Measurements from ENCODE around the gene ASCC2. TPM values are rescaled to one million over a fixed set of nuclear protein-coding genes. Genes with fewer than 3 reads are reported as not detected.
A peak's percentile ranks its signal among the peaks of the same experiment; 100 is the strongest.
"Not testable (repeated sequence)": the region's sequence is repeated elsewhere in the genome, so short reads cannot be mapped to it uniquely, and the experiment has no call there.

Gene ASCC2
- polyA plus RNA-seq, 2 donors = 61.3 to 142 TPM

DNA sequence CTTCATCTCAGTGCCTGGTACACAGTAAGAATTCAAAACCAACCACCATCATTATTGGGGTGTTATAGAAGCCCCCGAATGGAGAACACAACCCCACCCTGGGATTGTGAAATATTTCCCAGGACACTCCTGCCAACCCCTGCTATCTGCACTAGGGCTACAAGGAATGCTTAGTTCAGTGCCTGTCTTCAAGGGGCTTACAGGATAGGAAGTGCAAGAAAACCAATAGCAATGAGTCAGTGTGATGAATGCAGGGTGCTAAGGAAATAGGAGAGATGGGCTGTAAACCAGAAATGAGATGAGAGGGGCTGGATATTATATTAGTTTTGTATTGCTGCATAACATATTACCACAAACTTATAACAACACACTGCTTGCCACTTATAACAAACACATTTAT, 965 bp upstream of the ASCC2 start:
- H3K9me3 ChIP-seq (ENCODE audit: control insufficient read depth in 2 of 2, insufficient read depth in 1 of 2, low read depth in 1 of 2, low read length in 1 of 2) = no peaks in the 10 kb centered on the region
- H3K4me3 ChIP-seq (ENCODE audit: low read depth in 1 of 2, low read length in 2 of 2) = peak overlapping the region in 1 of 2 donors; percentile 89
- H3K36me3 ChIP-seq (ENCODE audit: control insufficient read depth in 2 of 2, insufficient read depth in 2 of 2, low read length in 1 of 2) = no peaks in the 10 kb centered on the region
- H3K27me3 ChIP-seq (ENCODE audit: control insufficient read depth in 1 of 2, insufficient read depth in 2 of 2, low read length in 2 of 2) = no peaks in the 10 kb centered on the region
- peak overlapping the region in 1 of 2 donors; percentile 29 for H3K27ac ChIP-seq (ENCODE audit: low read depth in 2 of 2, low read length in 1 of 2)
- WGBS, 2 donors = 67 to 75% methylated on average over 1 of the region's 1 CpG
- H3K4me1 ChIP-seq (ENCODE audit: control insufficient read depth in 2 of 2, insufficient read depth in 2 of 2, low read length in 1 of 2) = no peaks in the 10 kb centered on the region

DNA sequence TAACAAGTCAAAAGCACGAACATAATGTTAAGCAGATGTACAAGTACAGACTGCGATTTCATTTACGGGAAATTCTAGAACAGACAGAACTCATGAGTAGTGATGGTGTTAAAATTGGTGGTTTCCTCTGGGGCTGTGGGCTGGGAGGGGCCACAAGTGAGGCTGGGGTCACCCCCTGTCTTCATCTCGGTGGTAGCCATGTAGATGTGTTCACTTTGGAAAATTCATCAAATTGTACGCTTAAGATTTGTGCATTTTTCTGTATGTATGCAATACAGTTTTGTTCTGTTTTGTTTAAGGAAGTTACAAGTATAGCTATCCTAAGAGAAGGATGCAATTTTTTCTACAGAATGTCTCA, 504 bp upstream of the ASCC2 start:
- WGBS, 2 donors = 27 to 29% methylated on average over 5 of the region's 5 CpGs

DNA sequence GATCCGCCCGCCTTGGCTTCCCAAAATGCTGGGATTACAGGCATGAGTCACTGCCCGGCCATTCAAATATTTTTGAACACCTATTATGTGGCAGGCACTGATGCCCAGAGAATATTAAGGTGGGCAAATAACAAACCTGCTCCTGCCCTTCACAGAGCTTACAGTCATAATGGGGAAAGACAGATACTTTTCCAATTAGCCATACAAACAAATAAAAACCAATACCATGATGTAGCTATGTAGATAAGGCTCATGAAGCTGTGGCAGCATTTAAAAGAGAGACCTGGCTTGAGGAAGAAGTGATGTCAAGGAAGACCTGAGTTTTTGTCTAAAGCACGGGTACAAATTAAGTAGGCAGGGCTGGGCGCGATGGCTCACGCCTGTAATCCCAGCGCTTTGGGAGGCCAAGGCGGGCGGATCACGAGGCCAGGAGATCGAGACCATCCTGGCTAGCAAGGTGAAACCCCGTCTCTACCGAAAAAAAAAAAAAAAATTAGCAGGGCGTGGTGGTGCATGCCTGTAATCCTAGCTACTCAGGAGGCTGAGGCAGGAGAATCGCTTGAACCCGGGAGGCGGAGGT, 1.2 kb downstream of the ASCC2 start:
- H3K36me3 ChIP-seq (ENCODE audit: control insufficient read depth in 2 of 2, insufficient read depth in 2 of 2, low read length in 1 of 2); H3K9me3 ChIP-seq (ENCODE audit: control insufficient read depth in 2 of 2, insufficient read depth in 1 of 2, low read depth in 1 of 2, low read length in 1 of 2); H3K27ac ChIP-seq (ENCODE audit: low read depth in 2 of 2, low read length in 1 of 2); H3K4me1 ChIP-seq (ENCODE audit: control insufficient read depth in 2 of 2, insufficient read depth in 2 of 2, low read length in 1 of 2); H3K27me3 ChIP-seq (ENCODE audit: control insufficient read depth in 1 of 2, insufficient read depth in 2 of 2, low read length in 2 of 2): not testable (repeated sequence)
- WGBS, 2 donors = 84 to 90% methylated on average over 18 of the region's 18 CpGs
- H3K4me3 ChIP-seq (ENCODE audit: low read depth in 1 of 2, low read length in 2 of 2) = peak overlapping the region in 1 of 2 donors; percentile 89

More for the DNA sequence above, 504 bp upstream of the ASCC2 start:
- H3K36me3 ChIP-seq (ENCODE audit: control insufficient read depth in 2 of 2, insufficient read depth in 2 of 2, low read length in 1 of 2) = no peaks in the 10 kb centered on the region
- no peaks in the 10 kb centered on the region for H3K4me1 ChIP-seq (ENCODE audit: control insufficient read depth in 2 of 2, insufficient read depth in 2 of 2, low read length in 1 of 2)
- H3K27ac ChIP-seq (ENCODE audit: low read depth in 2 of 2, low read length in 1 of 2) = peak overlapping the region; percentile 75 to 81
- H3K9me3 ChIP-seq (ENCODE audit: control insufficient read depth in 2 of 2, insufficient read depth in 1 of 2, low read depth in 1 of 2, low read length in 1 of 2) = no peaks in the 10 kb centered on the region
- no peaks in the 10 kb centered on the region for H3K27me3 ChIP-seq (ENCODE audit: control insufficient read depth in 1 of 2, insufficient read depth in 2 of 2, low read length in 2 of 2)
- H3K4me3 ChIP-seq (ENCODE audit: low read depth in 1 of 2, low read length in 2 of 2) = peak overlapping the region; percentile 31 to 89

DNA sequence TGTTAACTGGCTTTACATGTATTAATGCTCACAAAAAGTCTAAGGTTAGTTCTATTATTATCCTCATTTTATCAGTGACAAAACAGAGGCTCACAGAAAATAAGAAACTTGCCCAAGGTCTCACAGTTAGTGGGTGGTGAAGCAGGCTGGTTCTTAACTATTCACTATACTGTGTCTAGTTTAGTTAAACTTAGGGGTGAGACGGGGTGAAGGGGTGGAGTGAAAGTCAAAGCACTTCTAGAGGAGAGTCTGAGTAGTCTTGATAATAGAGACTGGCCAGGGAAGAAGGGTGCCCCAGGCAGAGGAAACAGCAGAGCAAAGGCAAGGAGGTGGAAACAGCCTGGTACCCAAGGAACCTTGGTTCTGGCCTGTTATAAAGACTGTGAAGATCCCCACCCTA, 4.0 kb downstream of the ASCC2 start:
- 78 to 81% methylated on average over 1 of the region's 1 CpG for WGBS, 2 donors
- H3K9me3 ChIP-seq (ENCODE audit: control insufficient read depth in 2 of 2, insufficient read depth in 1 of 2, low read depth in 1 of 2, low read length in 1 of 2) = no peaks in the 10 kb centered on the region
- H3K36me3 ChIP-seq (ENCODE audit: control insufficient read depth in 2 of 2, insufficient read depth in 2 of 2, low read length in 1 of 2) = peaks cover 0 to 8% of the 10 kb centered on the region in 2 donors
- no peaks in the 10 kb centered on the region for H3K4me1 ChIP-seq (ENCODE audit: control insufficient read depth in 2 of 2, insufficient read depth in 2 of 2, low read length in 1 of 2)
- H3K27ac ChIP-seq (ENCODE audit: low read depth in 2 of 2, low read length in 1 of 2) = no peak overlapping the region
- no peak overlapping the region for H3K4me3 ChIP-seq (ENCODE audit: low read depth in 1 of 2, low read length in 2 of 2)
- H3K27me3 ChIP-seq (ENCODE audit: control insufficient read depth in 1 of 2, insufficient read depth in 2 of 2, low read length in 2 of 2) = no peaks in the 10 kb centered on the region

DNA sequence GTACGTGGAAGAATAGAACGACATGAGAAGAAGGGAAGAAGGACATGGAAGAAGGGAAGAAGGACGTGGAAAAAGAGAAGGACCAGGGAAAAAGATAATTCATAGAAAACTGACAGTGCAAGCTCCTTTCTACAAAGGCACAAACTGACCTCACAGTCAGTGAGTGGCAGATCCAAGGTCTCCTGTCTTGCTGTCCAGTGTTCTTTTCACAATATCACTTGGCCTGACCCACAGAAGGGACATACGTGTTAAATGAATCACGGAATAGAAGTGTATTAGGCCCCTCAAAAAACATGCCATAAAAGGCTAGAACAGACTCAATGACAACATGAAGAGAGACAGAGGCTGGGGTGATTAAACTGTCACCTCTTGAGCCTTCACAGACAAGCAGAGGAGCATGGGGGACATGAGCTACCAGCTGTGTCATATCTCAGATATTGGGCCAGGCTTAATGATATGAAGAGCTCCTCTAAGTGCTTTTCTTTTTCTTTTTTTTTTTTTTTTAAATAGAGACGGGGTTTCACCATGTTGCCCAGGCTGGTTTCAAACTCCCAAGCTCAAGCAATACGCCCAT, 4.6 kb downstream of the ASCC2 start:
- no peaks in the 10 kb centered on the region for H3K9me3 ChIP-seq (ENCODE audit: control insufficient read depth in 2 of 2, insufficient read depth in 1 of 2, low read depth in 1 of 2, low read length in 1 of 2)
- no peaks in the 10 kb centered on the region for H3K4me1 ChIP-seq (ENCODE audit: control insufficient read depth in 2 of 2, insufficient read depth in 2 of 2, low read length in 1 of 2)
- H3K36me3 ChIP-seq (ENCODE audit: control insufficient read depth in 2 of 2, insufficient read depth in 2 of 2, low read length in 1 of 2) = peaks cover 0 to 8% of the 10 kb centered on the region in 2 donors
- H3K27ac ChIP-seq (ENCODE audit: low read depth in 2 of 2, low read length in 1 of 2) = no peak overlapping the region
- H3K4me3 ChIP-seq (ENCODE audit: low read depth in 1 of 2, low read length in 2 of 2) = no peak overlapping the region
- 85 to 89% methylated on average over 6 to 7 of the region's 7 CpGs for whole genome bisulfite sequencing, 2 donors
- H3K27me3 ChIP-seq (ENCODE audit: control insufficient read depth in 1 of 2, insufficient read depth in 2 of 2, low read length in 2 of 2) = no peaks in the 10 kb centered on the region

DNA sequence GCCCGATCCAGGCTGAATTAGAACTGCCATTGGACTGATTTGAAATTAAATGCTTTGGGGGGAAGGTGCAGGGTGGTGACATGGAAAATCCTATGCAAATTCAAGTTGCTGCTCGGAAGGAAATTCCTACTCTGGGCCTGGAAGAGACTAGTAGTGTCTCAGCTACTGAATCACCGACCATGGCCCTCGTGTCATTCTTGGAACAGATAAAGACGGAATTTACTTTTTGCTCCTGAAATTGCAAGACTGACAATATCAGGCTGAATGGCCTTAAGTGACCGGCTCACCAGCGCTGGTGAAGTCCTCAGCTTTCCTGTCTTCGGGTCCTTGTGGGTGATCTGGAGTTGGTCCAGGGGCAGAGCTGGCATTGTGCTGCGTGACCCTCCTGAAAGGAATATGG, 6.1 kb downstream of the ASCC2 start:
- H3K27ac ChIP-seq (ENCODE audit: low read depth in 2 of 2, low read length in 1 of 2) = no peak overlapping the region

DNA sequence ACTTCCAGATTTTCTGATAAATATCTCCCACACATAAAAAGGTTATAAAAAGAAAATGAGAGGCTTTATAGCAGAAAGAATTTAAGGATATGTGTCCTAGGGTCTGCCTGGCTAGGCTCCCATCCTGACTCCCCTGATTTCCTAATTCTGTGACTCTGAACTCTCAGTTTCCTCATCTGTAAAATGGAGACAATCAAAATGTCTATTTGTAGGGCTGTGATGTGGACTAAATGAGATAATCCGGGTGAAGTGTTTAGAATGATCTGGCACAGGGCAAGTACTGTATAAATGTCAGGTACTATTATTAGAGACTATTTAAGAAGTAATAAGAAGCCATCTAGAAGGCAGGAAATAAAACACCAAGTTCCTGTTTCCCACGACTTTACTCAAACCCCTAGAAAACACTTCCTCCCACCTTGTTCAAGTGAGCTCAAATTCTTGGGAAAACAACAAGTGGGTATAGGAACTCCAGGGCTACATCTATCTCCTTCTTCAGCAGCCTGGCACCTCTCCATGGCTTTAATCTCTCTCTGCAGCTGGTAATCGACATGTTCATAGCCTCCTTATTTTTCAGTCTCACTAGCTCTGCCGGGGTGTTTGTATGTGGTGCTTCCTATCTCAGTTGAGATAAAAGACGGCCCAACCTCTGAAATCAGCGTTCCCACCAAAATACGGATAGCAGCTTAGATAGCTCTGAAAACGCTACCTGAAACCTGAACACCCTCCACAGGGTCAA, 6.7 kb downstream of the ASCC2 start:
- no peak overlapping the region for H3K27ac ChIP-seq (ENCODE audit: low read depth in 2 of 2, low read length in 1 of 2)
- peaks cover 0 to 11% of the 10 kb centered on the region in 2 donors for H3K36me3 ChIP-seq (ENCODE audit: control insufficient read depth in 2 of 2, insufficient read depth in 2 of 2, low read length in 1 of 2)
- H3K4me1 ChIP-seq (ENCODE audit: control insufficient read depth in 2 of 2, insufficient read depth in 2 of 2, low read length in 1 of 2) = no peaks in the 10 kb centered on the region

More for the DNA sequence above, 6.1 kb downstream of the ASCC2 start:
- H3K27me3 ChIP-seq (ENCODE audit: control insufficient read depth in 1 of 2, insufficient read depth in 2 of 2, low read length in 2 of 2) = no peaks in the 10 kb centered on the region
- WGBS, 2 donors = 92 to 94% methylated on average over 9 of the region's 9 CpGs
- H3K36me3 ChIP-seq (ENCODE audit: control insufficient read depth in 2 of 2, insufficient read depth in 2 of 2, low read length in 1 of 2) = peaks cover 0 to 11% of the 10 kb centered on the region in 2 donors
- no peaks in the 10 kb centered on the region for H3K9me3 ChIP-seq (ENCODE audit: control insufficient read depth in 2 of 2, insufficient read depth in 1 of 2, low read depth in 1 of 2, low read length in 1 of 2)
- no peak overlapping the region for H3K4me3 ChIP-seq (ENCODE audit: low read depth in 1 of 2, low read length in 2 of 2)
- H3K4me1 ChIP-seq (ENCODE audit: control insufficient read depth in 2 of 2, insufficient read depth in 2 of 2, low read length in 1 of 2) = no peaks in the 10 kb centered on the region

DNA sequence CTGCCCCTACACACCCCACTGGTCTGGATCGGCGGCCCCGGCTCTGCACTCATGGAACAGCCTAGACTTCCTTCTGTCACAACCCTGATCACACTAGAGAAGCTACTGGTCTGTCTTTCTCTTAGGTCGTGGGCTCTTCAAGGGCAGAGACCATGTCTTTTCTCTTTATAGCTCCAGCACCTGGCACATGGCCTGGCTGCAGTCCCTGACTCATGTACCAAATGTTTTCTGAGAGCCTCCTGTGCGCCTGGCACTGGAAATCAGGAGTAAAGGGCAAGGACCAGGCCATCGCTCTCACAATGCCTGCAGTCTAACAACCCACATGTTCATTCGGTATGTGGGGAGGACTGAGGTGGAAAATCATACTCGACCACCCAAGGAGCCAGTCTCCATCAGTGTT, 7.5 kb downstream of the ASCC2 start:
- no peaks in the 10 kb centered on the region for H3K27me3 ChIP-seq (ENCODE audit: control insufficient read depth in 1 of 2, insufficient read depth in 2 of 2, low read length in 2 of 2)
- peaks cover 0 to 11% of the 10 kb centered on the region in 2 donors for H3K36me3 ChIP-seq (ENCODE audit: control insufficient read depth in 2 of 2, insufficient read depth in 2 of 2, low read length in 1 of 2)
- WGBS, 2 donors = 90 to 92% methylated on average over 8 of the region's 8 CpGs
- H3K4me1 ChIP-seq (ENCODE audit: control insufficient read depth in 2 of 2, insufficient read depth in 2 of 2, low read length in 1 of 2) = no peaks in the 10 kb centered on the region
- no peak overlapping the region for H3K27ac ChIP-seq (ENCODE audit: low read depth in 2 of 2, low read length in 1 of 2)
- H3K4me3 ChIP-seq (ENCODE audit: low read depth in 1 of 2, low read length in 2 of 2) = no peak overlapping the region
- H3K9me3 ChIP-seq (ENCODE audit: control insufficient read depth in 2 of 2, insufficient read depth in 1 of 2, low read depth in 1 of 2, low read length in 1 of 2) = no peaks in the 10 kb centered on the region

More for the DNA sequence above, 6.7 kb downstream of the ASCC2 start:
- Histone ChIP-seq H3K27me3 (ENCODE audit: control insufficient read depth in 1 of 2, insufficient read depth in 2 of 2, low read length in 2 of 2) (no peaks in the 10 kb centered on the region), H3K4me3 (ENCODE audit: low read depth in 1 of 2, low read length in 2 of 2) (no peak overlapping the region), H3K9me3 (ENCODE audit: control insufficient read depth in 2 of 2, insufficient read depth in 1 of 2, low read depth in 1 of 2, low read length in 1 of 2) (no peaks in the 10 kb centered on the region)
- 71 to 81% methylated on average over 8 of the region's 8 CpGs for WGBS, 2 donors

DNA sequence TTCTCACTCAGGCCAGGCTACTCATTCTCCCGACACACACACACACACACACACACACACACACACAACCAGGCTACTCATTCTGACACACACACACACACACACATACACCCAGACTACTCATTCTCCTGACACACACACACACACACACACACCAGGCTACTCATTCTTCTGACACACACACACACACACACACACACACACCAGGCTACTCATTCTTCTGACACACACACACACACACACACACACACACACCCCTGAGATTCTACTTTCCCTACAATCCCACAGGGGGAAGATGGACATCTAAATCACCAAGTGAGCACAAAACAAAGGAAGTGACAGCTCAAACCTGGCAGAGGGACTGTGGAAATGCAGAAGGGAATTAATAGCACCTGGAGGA, 10.3 kb downstream of the ASCC2 start:
- 32 to 46% methylated on average over 1 of the region's 1 CpG for WGBS, 2 donors

More for the DNA sequence above, 10.3 kb downstream of the ASCC2 start:
- not testable (repeated sequence) for H3K27ac ChIP-seq (ENCODE audit: low read depth in 2 of 2, low read length in 1 of 2); H3K27me3 ChIP-seq (ENCODE audit: control insufficient read depth in 1 of 2, insufficient read depth in 2 of 2, low read length in 2 of 2); H3K4me3 ChIP-seq (ENCODE audit: low read depth in 1 of 2, low read length in 2 of 2); H3K4me1 ChIP-seq (ENCODE audit: control insufficient read depth in 2 of 2, insufficient read depth in 2 of 2, low read length in 1 of 2); H3K9me3 ChIP-seq (ENCODE audit: control insufficient read depth in 2 of 2, insufficient read depth in 1 of 2, low read depth in 1 of 2, low read length in 1 of 2)
- H3K36me3 ChIP-seq (ENCODE audit: control insufficient read depth in 2 of 2, insufficient read depth in 2 of 2, low read length in 1 of 2) = peaks cover 0 to 11% of the 10 kb centered on the region in 2 donors

Data from esophagus (tissue), 2 donors.